ENCODE data around the gene CYTIP. TPM values are rescaled to one million over a fixed set of nuclear protein-coding genes. Genes with fewer than 3 reads are reported as not detected.
"Not testable (repeated sequence)": the region's sequence is repeated elsewhere in the genome, so short reads cannot be mapped to it uniquely, and the experiment has no call there.

CYTIP gene
- total RNA-seq, 1 experiment from 2014 or later, result 0.72 TPM

GRCh38 chr2:157424374-157424773 is 19.5 kb downstream of the CYTIP start:
- DNase-seq (ENCODE audit: low read depth), result no peak

- DNase-seq (ENCODE audit: low read depth), result no peak
Observed at GRCh38 chr2:157421964-157422363, 21.9 kb downstream of the CYTIP start.

GRCh38 chr2:157421331-157421944 is 22.5 kb downstream of the CYTIP start:
- no peak for DNase-seq (ENCODE audit: low read depth)

DNA sequence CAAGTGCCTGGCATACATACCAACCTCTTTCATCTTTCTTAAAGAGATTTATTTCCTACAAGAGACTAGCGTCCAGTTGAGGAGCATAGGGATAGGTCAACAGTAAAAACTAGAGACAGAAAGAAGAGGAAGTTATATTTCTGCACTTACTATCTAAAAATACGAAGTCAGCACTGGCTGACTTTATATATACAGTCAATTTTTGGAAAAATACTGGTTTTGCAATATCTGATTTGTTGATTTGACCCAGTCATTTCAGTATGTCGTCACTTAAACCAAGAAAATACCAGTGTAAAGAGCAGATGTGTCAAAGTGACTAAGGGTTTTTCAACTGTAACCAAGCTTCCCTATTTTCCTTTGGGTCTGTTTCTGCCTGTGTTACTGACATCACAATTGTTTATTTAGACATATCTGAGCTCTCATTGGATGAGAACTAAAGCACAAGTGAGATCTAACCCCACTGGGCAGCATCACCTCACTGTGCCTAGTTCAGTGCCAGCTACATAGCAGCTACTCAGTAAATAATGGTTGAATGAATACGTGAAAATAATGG is 23.0 kb downstream of the CYTIP start:
- DNase-seq (ENCODE audit: low read depth), result peak; percentile 6

- no peak for DNase-seq (ENCODE audit: low read depth)
Observed at GRCh38 chr2:157419031-157419575, 24.8 kb downstream of the CYTIP start.

DNA sequence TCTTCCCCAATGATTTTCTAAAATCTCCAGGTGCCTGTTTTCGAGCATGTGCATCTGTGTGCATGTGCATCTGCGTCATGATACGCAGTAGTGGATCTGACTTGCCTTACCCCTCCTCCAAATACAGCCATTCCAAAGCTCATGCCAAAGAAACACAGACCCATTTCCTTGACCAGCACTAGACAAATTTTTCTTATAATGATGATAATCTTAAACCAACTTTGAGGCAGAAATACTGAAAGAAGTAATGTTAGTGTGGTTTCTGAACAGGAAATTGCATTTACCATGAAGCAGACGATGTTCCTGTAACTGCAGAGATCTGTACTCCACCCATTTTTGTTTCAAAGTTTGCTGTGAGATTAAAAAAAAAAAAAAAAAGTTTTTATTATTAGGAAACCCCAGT is 25.6 kb downstream of the CYTIP start:
- no peak for DNase-seq (ENCODE audit: low read depth)

DNA sequence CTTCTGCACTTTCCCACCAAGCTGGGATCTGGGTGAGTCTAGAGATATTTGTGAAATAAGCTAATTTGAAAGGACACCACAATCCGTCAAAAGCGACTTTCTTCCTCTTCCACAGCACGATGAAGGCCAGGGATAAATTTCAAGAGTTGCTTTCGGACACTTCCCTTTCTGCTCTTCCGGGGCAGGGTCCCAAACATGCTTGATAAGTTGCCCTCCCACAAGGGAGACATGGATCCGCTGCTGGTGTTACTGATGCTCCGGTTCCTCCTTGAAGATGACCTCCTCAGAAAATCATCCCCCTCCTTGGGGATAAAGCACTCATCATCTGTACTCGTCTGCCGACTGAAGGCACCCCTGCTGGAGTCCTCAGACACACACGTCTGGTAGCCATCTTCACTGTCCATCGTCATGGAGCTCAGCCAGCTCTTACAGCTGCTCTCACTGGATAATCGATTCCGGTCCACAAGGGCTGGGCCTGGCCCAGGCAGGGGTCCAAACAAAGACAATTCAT is 28.2 kb downstream of the CYTIP start:
- DNase-seq (ENCODE audit: low read depth), result no peak

DNA sequence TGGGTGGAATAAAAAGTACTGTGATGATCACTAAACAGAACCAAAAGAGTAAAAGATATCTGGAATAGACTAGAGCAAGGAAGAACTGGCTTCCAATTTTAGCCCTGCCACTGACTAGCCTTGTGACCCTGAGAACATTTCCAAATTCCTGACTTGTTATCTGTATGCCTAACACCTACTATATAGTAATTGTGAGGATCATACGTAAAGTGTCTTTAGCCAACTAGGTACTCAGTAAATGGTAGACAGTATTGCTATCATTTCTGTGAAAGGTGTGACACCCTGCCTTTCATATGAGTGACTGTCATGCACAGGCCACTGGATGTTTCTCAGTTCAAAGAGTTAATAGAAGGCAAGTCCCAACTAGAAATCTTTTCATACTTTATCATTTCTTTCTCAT is 29.8 kb downstream of the CYTIP start:
- DNase-seq (ENCODE audit: low read depth), result no peak

GRCh38 chr2:157413326-157414035 is 30.4 kb downstream of the CYTIP start:
- DNase-seq (ENCODE audit: low read depth), result no peak

DNA sequence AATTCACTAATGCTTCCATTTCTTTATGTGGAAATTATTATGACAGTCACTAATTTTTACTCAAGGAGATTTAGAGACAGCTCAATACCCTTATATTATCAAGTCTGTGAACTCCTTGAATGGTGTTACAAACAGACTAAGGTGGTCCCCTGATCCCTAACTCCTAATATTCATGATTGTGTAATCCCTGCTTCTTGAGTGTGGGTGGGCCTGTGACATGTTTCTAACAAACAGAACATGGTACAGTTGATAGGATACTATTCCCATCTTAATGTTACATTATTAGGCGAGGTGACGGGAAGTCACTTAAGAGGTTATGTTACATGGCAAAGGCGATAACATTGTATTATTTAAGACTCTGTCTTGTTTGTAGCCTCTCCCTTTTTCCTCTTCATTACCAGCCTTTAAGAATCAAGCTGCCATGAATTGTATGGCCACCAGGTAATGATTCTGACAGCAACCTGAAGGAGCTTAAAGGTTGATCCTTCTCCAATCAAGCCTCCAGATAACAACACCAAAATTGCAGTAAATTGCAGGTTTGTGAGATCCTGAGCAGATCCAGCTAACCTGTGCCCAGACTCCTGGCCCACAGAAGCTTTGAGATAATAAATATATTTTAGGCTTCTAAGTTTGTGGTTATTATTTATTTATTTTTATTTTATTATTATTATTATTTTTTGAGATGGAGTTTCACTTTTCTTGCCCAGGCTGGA is 32.1 kb downstream of the CYTIP start:
- no peak for DNase-seq (ENCODE audit: low read depth)

DNA sequence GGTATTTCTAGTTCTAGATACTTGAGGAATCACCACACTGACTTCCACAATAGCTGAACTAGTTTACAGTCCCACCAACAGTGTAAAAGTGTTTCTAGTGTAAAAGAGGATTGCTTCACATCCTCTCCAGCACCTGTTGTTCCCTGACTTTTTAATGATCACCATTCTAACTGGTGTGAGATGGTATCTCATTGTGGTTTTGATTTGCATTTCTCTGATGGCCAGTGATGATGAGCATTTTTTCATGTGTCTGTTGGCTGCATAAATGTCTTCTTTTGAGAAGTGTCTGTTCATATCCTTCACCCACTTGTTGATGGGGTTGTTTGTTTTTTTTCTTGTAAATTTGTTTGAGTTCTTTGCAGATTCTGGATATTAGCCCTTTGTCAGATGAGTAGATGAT is 38.5 kb downstream of the CYTIP start:
- not testable (repeated sequence) for DNase-seq (ENCODE audit: low read depth)

- peak; percentile 6 for DNase-seq (ENCODE audit: low read depth)
Observed at GRCh38 chr2:157404363-157404762, 39.5 kb downstream of the CYTIP start.

DNA sequence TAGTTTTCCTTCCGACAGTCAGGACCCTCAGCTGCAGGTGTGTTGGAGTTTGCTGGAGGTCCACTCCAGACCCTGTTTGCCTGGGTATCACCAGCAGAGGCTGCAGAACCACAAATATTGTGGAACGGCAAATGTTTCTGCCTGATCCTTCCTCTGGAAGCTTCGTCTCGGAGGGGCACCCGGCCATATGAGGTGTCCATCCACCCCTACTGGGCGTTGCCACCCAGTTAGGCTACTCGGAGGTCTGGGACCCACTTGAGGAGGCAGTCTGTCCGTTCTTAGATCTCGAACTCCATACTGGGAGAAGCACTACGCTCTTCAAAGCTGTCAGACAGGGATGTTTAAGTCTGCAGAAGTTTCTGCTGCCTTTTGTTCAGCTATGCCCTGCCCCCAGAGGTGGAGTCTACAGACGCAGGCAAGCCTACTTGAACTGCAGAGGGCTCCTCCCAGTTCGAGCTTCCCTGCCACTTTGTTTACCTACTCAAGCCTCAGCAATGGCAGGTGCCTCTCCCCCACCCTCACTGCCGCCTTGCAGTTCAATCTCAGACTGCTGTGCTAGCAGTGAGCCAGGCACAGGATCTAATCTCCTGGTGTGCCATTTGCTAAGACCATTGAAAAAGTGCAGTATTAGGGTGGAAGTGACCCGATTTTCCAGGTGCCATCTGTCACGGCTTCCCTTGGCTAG is 40.9 kb downstream of the CYTIP start:
- not testable (repeated sequence) for DNase-seq (ENCODE audit: low read depth)

DNA sequence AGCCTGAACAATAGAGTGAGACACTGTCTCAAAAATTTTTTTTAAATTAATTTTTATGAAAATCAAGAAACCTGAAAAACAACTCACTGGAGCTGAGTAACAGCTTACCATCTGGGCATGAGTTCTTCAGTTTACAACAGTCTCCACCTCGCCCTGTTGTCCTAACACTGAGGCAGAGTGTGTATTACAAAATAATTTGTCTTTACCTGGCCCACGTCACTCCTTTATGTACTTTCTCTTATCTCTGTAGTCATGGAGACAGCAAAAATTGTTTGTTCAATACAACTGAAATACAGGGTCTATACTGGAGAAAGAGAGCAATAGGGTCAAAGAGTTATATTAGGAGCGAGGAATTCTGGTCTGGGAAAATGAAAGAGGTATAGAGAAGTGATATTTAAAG is 48.1 kb downstream of the CYTIP start:
- no peak for DNase-seq (ENCODE audit: low read depth)

- no peak for DNase-seq (ENCODE audit: low read depth)
Observed at GRCh38 chr2:157394928-157395327, 49.0 kb downstream of the CYTIP start.

GRCh38 chr2:157393348-157393747 is 50.5 kb downstream of the CYTIP start:
- DNase-seq (ENCODE audit: low read depth), result no peak

DNA sequence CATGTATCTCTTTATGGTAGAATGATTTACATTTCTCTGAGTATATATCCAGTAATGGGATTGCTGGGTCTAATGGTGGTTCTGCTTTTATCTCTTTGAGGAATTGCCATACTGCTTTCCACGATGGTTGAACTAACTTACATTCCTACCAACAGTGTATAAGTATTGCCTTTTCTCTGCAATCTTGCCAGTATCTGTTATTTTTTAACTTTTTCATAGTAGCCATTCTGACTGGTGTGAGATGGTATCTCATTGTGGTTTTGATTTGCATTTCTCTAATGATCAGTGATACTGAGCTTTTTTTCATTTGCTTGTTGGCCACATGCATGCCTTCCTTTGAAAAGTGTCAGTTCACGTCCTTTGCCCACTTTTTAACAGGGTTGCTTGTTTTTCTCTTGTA is 55.1 kb downstream of the CYTIP start:
- no peak for DNase-seq (ENCODE audit: low read depth)

DNA sequence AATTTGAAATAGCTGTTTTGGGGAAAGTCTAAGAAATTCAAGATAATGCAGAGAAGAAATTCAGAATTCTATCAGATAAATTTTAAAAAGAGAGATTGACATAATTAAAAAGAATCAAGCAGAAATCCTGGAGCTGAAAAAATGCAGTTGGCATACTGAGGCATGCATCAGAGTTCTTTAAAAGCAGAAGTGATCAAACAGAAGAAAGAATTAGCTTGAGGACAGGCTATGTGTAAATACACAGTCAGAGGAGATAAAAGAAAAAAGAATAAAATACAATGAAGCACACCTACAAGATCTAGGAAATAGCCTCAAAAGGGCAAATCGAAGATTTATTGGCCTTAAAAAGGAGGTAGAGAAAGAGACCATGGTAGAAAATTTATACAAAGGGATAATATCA is 57.1 kb downstream of the CYTIP start:
- DNase-seq (ENCODE audit: low read depth), result no peak

DNA sequence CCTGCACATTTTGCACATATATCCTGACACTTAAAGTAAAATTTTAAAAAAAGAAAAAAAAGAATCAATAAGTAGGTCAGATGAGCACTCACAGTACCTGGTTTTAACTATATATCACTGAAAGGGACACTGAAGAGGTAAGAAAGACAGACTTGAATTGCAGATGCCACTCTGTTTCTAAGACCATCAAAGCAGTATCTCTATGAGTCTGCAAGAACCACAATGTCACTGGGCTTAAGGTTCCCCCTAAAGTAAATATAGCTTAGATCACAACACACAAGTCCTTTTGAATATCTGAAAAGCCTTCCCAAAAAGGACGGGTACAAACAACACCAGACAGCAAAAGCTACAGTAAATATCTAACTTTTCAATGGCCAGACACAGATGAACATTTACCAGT is 57.6 kb downstream of the CYTIP start:
- no peak for DNase-seq (ENCODE audit: low read depth)

- no peak for DNase-seq (ENCODE audit: low read depth)
Observed at GRCh38 chr2:157377861-157378260, 66.0 kb downstream of the CYTIP start.

DNA sequence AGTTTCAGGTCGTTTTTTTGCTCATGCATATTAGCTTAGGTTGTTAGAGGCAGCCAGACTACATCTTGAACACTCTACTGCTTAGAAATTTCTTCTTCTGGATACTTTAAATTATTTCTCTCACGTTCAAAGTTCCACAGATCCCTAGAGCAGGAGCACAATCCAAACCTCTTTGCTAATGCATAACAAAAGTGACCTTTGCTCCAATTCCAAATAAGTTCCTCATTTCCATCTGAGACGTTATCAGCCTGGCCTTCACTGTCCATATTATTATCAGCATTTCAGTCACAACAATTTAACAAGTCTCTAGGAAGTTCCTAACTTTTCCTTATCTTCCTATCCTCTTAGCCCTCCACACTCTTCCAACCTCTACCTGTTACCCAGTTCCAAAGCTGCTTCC is 67.8 kb downstream of the CYTIP start:
- no peak for DNase-seq (ENCODE audit: low read depth)

DNA sequence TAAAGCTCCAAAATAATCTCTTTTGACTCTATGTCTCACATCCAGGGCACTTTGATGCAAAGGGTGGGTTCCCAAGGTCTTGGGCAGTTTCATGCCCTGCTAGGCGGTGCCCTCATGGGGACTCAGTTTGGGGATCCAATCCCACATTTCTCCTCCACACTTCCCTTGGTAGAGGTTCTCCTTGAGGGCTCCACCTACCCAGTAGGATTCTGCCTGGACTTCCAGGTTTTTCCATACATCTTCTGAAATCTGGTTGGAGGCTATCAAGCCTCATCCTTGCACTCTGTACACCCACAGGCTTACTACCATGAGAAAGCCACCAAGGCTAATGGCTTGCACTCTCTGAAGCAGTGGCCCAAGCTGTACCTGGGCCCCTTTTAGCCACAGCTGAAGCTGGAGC is 68.5 kb downstream of the CYTIP start:
- DNase-seq (ENCODE audit: low read depth), result no peak

Data from RPMI7951 (cell line).